H1 (cell line): Measurements from ENCODE around the gene MTFP1.

Source experiments
- ATF2 ChIP-seq: IDR thresholded peaks from 2 replicates; pipeline ENCODE4 v1.6.1; 2012; ENCODE audit warnings: low read length, inconsistent platforms
- CBX5 ChIP-seq: fragments of 300-800, 300-1000 bp; sonication (generic); IDR thresholded peaks from 2 replicates; pipeline ENCODE4 v1.7.1; 2016; ENCODE audit warnings: antibody characterized with exemption, low read length, low read depth
- GABPA ChIP-seq: IDR thresholded peaks from 2 replicates; pipeline ENCODE4 v1.6.1; 2011; ENCODE audit warnings: mild to moderate bottlenecking, low read length, moderate library complexity, borderline replicate concordance; ENCODE audit not compliant: insufficient read depth
- MAX ChIP-seq: IDR thresholded peaks from 2 replicates; pipeline ENCODE4 v1.6.1; 2012; ENCODE audit warnings: inconsistent platforms
- POLR2A ChIP-seq, 2 experiments: IDR thresholded peaks; 1 replicate in 1 of 2; 2 replicates in 1 of 2; pipeline ENCODE4 v1.6.1; 2011; ENCODE audit warnings: low read depth in 2 of 2, low read length in 2 of 2, mild to moderate bottlenecking in 2 of 2; ENCODE audit errors: control extremely low read depth in 1 of 2
- POLR2AphosphoS5 ChIP-seq: IDR thresholded peaks from 2 replicates; pipeline ENCODE4 v1.6.1; 2011; ENCODE audit warnings: low read depth, low read length
- RNF2 ChIP-seq: fragments of 200-900, 300-1000 bp; sonication (generic); IDR thresholded peaks from 2 replicates; pipeline ENCODE4 v1.7.1; 2016; ENCODE audit warnings: borderline replicate concordance, low read depth, mild to moderate bottlenecking, antibody characterized with exemption, low read length; ENCODE audit not compliant: poor library complexity, severe bottlenecking; ENCODE audit errors: missing control alignments
- TEAD4 ChIP-seq: IDR thresholded peaks from 2 replicates; pipeline ENCODE4 v1.6.1; 2012; ENCODE audit warnings: low read depth, low read length, inconsistent platforms, mixed read lengths
- YY1 ChIP-seq: IDR thresholded peaks from 2 replicates; pipeline ENCODE4 v1.6.1; 2011; ENCODE audit warnings: low read depth, mild to moderate bottlenecking, low read length
- TF ChIP-seq, protein P1 (sequence below), 3 experiments: IDR thresholded peaks; 1 replicate in 2 of 3; 2 replicates in 1 of 3; pipeline versions ENCODE4 v1.5.1 to v1.6.1; 2011; ENCODE audit warnings: low read length in 3 of 3, mild to moderate bottlenecking in 3 of 3, inconsistent platforms in 2 of 3, low read depth in 1 of 3, moderate library complexity in 1 of 3; ENCODE audit not compliant: insufficient read depth in 1 of 3; ENCODE audit errors: control extremely low read depth in 1 of 3

DNA sequence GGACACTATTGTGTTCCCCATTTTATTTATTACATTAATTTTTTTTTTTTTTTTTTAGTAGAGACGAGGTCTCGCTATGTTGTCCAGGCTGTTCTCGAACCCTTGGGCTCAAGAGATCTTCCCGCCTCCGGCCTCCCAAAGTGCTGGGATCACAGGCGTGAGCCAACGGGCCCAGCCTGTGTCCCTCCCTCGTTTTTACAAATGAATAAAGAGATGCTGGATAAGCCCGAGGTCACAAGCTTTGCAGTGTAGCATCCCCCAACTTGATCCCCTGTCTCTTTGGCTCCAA, 297 bp upstream of the MTFP1 start:
- TF ChIP-seq CBX5 = no peak
- TF ChIP-seq MAX = no peak
- TF ChIP-seq, protein P1, sequence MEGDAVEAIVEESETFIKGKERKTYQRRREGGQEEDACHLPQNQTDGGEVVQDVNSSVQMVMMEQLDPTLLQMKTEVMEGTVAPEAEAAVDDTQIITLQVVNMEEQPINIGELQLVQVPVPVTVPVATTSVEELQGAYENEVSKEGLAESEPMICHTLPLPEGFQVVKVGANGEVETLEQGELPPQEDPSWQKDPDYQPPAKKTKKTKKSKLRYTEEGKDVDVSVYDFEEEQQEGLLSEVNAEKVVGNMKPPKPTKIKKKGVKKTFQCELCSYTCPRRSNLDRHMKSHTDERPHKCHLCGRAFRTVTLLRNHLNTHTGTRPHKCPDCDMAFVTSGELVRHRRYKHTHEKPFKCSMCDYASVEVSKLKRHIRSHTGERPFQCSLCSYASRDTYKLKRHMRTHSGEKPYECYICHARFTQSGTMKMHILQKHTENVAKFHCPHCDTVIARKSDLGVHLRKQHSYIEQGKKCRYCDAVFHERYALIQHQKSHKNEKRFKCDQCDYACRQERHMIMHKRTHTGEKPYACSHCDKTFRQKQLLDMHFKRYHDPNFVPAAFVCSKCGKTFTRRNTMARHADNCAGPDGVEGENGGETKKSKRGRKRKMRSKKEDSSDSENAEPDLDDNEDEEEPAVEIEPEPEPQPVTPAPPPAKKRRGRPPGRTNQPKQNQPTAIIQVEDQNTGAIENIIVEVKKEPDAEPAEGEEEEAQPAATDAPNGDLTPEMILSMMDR (IDR thresholded peaks at IDR 0.05; ENCODE audit: control extremely low read depth in 1 of 3, insufficient read depth in 1 of 3, low read depth in 1 of 3, low read length in 3 of 3) = no peak
- TF ChIP-seq TEAD4 = no peak
- TF ChIP-seq ATF2 = no peak
- no peak for TF ChIP-seq RNF2
- no peak for TF ChIP-seq POLR2AphosphoS5
- TF ChIP-seq POLR2A (IDR thresholded peaks at IDR 0.05; ENCODE audit: control extremely low read depth in 1 of 2, low read depth in 2 of 2, low read length in 2 of 2) = no peak
- no peak for TF ChIP-seq GABPA
- TF ChIP-seq YY1 = no peak
